Activated CD8-positive, alpha-beta memory T cell treated with anti-CD3 and anti-CD28 coated beads for 48 hours (primary cell): ENCODE results near the gene GNAI2.
"Not testable (repeated sequence)": the region's sequence is repeated elsewhere in the genome, so short reads cannot be mapped to it uniquely, and the experiment has no call there.

Experiments used
- DNase-seq, 3 experiments: peaks; one replicate each; pipeline ENCODE4 v3.0.0-alpha.2; 2020; ENCODE audit warnings: low read depth in 2 of 3, low spot score in 2 of 3

GNAI2 gene

DNA sequence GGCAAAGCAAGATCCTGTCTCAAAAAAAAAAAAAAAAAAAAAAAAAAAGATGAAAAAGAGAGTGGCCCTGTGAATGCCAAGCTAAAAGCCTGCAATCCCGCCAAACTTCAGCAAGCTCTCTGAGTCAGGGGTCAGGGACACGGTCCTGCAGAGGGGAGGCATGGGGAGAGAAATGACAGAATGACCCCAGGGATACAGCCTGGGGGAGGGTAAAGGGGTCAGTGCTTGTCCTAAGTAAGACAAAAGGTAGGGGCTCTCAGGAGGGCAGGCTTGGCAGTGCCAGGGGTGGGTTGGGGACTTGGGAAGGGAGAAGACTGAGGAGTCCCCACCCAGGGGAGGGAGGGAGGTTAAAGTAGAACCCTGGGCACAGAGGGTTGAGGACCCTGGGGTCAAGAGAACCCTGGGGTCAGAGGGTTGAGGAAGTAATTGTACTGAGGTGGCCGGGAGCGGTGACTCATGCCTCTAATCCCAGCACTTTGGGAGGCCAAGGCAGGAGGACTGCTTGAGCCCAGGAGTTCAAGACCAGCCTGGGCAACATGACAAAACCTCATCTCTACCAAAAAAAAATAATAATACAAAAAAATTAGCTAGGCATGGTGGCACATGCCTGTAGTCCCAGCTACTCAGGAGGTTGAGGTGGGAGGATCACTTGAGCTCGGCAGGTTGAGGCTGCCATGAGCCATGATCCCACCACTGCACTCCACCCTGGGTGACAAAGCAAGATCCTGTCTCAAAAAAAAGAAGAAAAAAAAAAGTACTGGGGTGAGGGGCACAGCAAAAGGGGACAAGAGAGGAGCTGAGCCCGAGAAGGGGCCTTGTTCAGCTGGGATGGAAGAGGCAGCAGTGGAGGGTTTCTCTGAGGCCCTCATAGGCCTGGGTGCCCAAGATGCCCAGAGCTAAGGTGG, 27.7 kb downstream of the GNAI2 start:
- no peak for DNase-seq

DNA sequence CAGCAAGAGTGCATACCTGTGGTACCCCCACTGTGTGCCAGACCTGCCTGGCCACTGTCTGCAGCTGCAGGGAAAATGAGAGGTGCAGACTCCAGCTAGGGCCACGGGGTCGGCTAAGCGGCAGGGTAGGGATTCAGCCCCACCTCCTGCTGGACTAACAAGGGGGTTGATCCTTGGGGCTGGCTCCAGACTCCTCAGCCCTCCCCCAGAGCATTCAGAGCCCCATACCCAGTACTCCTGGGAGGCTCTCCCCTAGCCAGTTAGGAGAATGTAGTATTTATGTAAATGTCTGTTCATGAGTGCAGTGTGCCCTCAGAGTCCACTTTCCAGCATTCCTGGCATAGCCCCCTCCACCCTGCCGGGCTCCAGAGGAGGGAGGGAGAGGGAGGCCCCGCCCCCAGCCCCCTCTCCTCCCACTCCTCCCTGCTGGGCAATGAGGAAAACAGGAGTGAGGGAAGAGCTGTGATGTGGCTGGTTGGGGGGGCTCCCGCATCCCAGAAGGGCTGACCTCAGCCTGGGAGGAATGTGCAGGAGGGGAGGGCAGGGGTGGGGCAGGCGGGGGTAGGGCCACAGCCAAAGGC, 28.5 kb downstream of the GNAI2 start:
- no peak for DNase-seq

DNA sequence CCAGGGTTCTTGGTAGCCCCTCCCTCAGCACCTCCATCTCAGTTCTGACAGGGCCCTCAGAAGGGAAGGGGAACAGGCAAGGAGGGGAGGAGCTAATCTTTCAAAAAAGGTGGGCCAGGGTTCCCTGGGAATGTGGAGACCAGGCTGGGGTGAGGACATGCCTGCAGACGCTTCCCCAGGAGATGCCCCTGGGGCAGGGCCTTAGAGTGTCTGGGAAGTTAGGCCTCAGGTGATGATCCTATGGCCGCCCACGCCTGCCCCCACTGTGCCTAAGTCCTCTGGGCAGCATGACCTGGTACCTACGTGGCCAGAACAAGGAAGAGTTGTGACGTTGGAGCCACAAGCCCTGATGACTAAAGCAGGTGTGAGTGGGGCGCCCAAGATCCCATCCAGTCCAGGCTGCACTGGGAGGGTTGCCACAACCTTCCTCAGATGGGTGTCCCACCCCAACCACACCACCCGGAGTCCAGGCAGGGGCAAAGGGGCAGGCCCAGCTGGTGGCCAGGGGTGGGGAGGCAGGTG, 29.0 kb downstream of the GNAI2 start:
- DNase-seq, result no peak

DNA sequence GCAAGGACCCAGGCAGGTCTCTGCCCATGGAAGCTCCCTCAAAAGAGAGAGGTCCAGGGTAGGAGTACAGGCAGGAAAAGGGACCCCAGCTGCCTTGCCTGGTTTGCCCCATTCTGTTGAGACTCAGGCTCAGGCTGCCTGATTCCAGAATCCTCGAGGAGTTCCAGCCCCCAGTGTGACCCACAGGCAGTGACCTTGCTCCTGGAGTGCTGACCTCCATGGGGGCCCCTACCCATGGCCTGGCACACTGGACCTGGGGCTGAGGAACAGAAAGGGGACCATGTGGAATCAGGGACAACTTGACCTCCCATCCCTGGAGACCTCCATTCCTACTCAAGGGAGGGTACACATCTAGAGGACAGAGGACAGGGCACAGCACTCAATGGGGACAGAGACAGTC, 29.6 kb downstream of the GNAI2 start:
- no peak for DNase-seq

DNA sequence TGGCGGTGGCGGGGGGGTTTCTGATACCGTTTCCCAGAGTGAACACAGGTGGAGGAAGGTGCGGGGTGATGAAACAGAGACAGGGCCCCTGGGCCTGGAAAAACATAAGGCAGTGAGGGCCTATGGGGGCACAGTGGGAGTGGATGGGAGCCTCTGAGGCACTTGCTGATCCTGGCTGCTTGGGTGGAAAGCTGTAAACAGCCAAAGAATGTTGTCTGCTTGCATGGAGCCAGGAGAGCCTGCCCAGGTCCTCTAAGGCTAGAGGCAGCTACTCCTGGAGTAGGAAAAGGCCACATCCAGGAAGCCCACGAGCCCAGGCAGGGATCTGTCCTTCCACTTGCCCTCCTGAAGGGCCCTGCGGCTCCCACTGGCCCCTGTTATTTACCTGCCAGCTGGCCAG, 30.0 kb downstream of the GNAI2 start:
- DNase-seq, result no peak

DNA sequence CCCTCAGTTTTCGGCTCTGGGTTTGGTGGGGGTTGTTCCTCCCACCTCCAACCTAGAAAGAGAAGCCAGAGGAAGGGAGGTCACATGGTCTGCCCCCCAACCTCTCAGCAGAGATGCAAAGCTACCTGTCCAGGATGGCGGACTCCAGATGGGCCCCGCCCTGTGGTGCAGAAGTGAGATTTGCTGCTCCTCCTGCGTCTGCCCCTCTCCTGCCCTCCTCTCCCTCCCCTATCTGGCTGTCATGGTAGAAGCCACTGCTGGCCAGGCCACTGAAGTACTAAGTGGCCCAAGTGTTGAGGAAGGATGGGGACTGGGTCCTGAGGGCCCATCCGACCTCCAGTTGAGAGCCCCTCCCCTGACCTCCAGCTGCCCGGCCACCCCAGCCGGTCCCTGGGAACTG, 30.8 kb downstream of the GNAI2 start:
- DNase-seq, result no peak

DNA sequence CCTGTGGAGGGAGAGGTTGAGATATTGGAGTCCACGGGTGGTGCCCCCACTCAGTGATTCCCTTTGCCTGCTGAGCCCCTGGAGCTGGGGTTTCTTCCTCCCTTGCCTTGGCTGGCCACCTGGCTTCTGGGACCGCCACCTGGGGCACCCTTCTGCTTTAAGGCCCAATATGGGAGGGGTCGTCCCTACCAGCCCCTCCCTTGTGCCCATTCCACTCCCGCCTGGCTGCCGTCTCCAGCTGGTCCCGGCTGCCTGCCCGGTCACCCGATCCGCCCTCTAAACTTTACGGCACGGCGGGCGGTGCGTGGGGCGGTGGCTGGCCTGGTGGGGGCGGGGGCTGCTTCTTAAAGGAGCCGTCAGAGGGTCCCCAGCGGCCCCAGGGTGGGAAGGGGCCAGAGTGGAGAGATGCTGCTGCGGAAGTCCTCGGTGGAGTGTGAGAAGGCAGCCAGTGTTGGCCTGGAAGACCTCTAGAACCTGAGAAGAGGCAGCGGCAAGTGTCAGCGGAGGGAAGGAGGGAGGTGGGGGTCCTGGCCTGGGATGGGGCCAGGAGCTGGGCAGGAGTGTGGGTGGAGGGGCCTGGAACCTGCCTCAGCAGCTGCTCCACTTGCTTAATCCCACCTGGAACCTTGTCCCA, 31.4 kb downstream of the GNAI2 start:
- no peak for DNase-seq

DNA sequence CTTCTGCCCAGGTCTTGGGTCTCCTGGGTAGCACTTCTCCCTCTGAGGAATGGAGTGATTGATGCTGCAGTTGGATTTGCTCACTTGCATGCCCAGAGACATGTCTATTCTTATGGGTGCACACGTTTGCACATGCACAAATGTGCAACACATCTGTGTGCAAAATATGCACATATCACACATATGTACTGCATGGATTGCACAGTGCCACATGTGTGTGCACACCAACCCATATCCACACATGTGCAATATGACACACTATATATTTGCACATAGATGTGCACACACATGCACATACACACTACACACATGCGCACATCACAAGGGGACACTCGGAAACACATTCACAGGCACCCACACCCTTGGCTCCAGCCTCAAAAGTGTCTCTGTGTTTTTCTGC, 32.3 kb downstream of the GNAI2 start:
- DNase-seq, result no peak

DNA sequence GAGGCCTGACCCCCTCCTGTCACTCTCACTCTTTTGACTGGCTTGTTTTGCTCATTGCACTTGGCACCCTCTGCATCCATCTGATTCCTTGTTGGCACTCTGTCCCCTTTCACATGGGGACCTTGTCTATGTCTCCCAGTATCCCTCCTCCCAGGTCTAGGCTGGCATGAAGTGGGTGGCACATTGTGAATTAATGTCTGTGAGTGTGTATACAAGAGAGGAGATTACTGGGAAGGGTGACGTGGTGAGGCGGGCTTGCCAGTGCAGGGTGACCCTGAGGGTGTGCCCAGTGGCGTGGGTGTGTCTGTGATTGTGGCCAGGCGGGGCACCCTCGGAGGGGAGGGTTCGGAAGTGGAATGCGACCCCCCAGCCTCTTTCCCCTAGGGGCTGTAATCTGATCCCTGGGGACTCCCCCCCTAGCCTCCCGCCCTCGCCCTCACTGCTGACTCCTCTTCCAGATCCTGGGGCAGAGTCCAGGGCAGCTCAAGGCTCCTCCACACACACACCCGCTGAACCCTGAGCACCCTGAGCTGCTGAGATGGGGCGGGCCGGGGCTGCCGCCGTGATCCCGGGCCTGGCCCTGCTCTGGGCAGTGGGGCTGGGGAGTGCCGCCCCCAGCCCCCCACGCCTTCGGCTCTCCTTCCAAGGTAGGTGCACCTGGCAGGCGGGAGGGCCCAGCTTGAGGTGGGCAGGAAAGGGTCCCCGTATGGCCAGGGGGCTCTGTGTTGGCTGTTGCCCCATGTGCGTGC, 32.9 kb downstream of the GNAI2 start, which contains the start of gene SEMA3B:
SEMA3B (plus strand) TSS at position 445 of the 749 bp plus-strand sequence; CDS start at position 539, 94 bp downstream.
- DNase-seq, result no peak

DNA sequence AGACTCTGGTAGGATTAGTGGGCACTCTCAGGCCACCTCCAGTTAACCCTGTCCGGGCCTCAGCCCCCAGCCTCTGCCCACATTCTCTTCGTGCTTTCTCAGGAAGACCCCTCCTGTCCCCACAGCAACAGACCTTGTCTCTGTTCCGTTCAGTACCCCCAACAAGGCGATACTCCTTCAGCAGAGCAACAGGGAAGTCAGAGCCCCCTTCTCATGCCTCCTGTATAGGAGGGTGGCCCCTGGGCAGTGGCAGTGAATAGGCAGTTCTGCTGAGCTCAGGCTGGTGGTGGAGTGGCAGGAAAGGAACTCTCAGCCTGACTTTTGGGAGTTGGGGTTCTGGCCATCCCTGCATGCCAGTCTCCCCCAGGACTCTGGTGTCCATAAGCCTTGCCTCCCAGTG, 33.5 kb downstream of the GNAI2 start:
- no peak for DNase-seq

DNA sequence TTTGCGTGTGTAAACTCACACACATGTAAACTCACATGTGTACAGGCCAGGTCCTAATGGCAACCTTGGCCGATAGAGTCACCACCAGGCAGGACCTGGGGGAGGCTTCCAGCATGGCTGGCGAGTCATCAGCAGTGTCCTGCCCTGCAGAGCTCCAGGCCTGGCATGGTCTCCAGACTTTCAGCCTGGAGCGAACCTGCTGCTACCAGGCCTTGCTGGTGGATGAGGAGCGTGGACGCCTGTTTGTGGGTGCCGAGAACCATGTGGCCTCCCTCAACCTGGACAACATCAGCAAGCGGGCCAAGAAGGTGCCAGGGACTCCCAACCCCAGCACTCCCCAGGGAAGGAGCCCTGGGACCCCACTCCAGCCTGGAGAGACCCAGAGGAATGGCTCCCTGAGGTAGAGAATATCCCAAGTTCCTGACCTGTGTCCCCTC, 34.0 kb downstream of the GNAI2 start:
- no peak for DNase-seq

DNA sequence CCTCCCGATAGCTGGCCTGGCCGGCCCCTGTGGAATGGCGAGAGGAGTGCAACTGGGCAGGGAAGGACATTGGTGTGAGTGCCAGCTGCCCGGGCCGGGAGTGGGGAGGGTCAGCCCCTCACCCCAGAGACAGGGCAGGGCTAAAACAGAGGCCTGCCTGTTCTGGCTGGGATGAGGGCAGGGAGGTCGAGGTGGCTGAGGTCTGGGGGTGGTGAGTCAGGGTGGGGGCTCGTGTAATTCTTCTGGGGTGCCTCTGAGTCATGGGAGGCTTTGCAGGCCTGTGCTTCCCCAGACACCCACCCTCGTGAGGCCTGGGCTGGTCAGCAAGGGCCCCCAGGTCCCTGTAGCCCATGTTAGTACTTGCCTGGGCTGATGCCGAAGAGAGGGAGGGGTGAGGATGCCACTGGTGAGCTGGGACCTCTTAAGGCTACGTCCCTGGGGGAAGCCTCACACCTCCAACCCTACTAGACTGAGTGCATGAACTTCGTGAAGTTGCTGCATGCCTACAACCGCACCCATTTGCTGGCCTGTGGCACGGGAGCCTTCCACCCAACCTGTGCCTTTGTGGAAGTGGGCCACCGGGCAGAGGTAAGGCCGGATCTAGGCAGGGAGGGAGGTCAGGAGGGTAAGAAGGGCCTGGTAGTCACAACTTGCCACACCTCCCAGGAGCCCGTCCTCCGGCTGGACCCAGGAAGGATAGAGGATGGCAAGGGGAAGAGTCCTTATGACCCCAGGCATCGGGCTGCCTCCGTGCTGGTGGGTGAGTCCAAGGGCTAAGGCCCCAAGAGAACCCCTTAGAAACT, 34.6 kb downstream of the GNAI2 start:
- no peak for DNase-seq

DNA sequence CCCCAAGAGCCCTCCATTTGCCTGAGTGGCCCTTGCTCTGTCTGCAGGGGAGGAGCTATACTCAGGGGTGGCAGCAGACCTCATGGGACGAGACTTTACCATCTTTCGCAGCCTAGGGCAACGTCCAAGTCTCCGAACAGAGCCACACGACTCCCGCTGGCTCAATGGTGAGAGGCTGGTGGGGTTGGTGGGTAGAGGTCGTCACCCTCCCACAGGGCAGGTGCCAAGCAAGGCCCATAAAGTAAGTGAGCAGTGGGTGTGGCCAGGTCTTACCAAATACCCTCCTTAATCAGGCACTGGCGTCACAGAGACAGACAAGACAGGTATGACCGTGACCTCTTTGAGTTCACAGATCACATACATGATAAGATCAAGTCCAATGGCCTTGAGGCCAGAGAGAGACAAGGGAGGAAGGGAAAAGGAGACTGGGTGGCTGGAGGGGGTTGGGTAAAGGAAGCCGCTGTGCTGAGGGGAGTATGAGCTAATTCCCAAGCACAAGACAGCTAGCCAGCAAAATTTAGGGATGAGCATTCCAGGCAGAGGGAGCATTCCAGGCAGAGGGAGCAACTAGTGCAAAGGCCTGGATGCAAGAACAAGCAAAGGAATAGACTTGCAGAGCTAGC, 35.4 kb downstream of the GNAI2 start:
- no peak for DNase-seq

DNA sequence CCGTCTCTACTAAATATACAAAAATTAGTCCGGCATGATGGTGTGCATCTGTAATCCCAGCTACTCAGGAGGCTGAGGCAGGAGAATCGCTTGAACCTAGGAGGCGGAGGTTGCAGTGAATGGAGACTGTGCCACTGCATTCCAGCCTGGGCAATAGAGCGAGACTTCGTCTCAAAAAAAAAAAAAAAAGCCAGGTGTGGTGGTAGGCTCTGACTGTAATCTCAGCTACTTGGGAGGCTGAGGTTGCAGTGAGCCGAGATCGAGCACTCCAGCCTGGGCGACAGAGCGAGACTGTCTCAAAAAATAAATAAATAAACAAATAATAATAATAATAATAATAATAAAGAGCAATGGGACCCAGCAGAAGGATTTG, 36.5 kb downstream of the GNAI2 start:
- not testable (repeated sequence) for DNase-seq

DNA sequence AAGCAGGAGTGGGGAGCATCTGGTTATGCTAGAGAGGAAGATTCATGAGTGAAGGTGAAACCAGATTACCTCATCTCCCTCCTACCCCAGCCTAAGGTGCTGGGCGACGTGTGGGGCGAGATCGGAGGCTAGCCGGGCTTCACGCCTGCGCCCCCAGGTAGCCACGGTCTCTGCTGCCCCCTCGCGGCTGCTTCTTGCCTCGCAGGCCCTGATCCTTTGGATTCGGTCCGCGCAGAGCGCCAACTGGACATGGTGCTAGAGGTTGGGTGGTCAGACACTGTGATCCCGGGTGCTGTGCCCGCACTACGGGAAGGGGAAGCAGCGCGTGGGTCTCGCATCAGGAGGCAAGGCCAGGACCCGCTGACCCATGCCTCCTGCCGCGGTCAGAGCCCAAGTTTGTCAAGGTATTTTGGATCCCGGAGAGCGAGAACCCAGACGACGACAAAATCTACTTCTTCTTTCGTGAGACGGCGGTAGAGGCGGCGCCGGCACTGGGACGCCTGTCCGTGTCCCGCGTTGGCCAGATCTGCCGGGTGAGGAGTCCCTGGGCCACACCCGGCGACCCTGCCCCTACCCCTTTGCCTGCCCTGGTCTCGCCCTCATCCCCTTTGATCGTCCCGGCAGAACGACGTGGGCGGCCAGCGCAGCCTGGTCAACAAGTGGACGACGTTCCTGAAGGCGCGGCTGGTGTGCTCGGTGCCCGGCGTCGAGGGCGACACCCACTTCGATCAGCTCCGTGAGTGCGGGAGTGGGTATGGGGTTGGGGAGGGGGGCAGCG, 37.1 kb downstream of the GNAI2 start:
- DNase-seq, result peak; percentile 76 to 98 (median 98)

DNA sequence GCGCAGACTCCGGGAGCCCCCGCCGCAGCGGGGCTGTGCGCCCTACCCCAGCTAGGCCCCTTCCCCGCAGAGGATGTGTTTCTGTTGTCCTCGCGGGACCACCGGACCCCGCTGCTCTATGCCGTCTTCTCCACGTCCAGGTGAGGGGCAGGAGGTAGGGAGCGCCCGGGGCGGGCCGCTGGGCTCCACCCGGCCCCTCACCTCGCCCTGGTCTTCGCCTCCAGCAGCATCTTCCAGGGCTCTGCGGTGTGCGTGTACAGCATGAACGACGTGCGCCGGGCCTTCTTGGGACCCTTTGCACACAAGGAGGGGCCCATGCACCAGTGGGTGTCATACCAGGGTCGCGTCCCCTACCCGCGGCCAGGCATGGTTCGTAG, 37.7 kb downstream of the GNAI2 start:
- no peak for DNase-seq

DNA sequence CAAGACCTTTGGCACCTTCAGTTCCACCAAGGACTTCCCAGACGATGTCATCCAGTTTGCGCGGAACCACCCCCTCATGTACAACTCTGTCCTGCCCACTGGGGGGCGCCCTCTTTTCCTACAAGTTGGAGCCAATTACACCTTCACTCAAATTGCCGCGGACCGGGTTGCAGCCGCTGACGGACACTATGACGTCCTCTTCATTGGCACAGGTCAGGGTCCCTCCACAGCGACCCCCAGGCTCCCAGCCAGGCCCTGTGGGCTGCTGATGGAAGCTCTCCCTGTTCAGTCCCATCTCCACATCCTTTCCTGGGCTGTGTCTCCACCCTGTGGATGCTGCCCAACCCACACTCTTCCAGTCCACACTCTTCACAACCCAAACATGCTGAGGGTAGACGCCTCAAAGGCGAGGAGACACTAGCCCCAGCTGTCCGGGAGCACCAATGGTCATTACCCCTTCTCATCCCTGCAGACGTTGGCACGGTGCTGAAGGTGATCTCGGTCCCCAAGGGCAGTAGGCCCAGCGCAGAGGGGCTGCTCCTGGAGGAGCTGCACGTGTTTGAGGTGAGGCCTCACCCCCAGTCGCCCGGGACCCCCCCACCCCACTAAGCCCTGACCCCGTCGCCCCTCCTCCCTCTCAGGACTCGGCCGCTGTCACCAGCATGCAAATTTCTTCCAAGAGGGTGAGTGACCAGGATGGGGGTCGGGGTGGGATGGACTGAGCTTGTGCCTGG, 38.5 kb downstream of the GNAI2 start:
- peak in 2 of 3 experiments; percentile 56 to 66 for DNase-seq
